SK-N-MC (cell line): ENCODE measurements around the gene SPRR2B.

Experiments used
- EZH2 ChIP-seq: fragments of 200-600 bp; sonication (generic); IDR thresholded peaks from one replicate; pipeline ENCODE4 v1.6.1; 2017; ENCODE audit warnings: antibody characterized with exemption
- POLR2AphosphoS5 ChIP-seq: IDR thresholded peaks from 2 replicates; pipeline ENCODE4 v1.6.1; 2012; ENCODE audit warnings: mild to moderate bottlenecking, low read depth, low read length, borderline replicate concordance

- TF ChIP-seq POLR2AphosphoS5 = no peak
- TF ChIP-seq EZH2 = no peak
These were observed 1.2 kb downstream of the SPRR2B start for GRCh38 chr1:153070243-153070642.
